Hematopoietic multipotent progenitor cell treated with erythropoietin and hydrocortisone succinate and interleukin-3 and kit ligand, for 17 days (in vitro differentiated cells): Measurements from ENCODE around the gene KISS1R.
"Not testable (repeated sequence)": the region's sequence is repeated elsewhere in the genome, so short reads cannot be mapped to it uniquely, and the experiment has no call there.

Source experiments
- DNase-seq: peaks from one replicate; pipeline ENCODE4 v3.0.0-alpha.2; 2015; ENCODE audit warnings: low spot score

The KISS1R gene

GRCh38 chr19:881385-882071 lies 35.6 kb upstream of the KISS1R start:
- no peak for DNase-seq

- DNase-seq: no peak
These were observed 34.1 kb upstream of the KISS1R start for GRCh38 chr19:882871-883497.

GRCh38 chr19:883661-884211 lies 33.4 kb upstream of the KISS1R start:
- DNase-seq: peak; percentile 39

GRCh38 chr19:884420-885211 lies 32.5 kb upstream of the KISS1R start:
- no peak for DNase-seq

- DNase-seq: no peak
These were observed 31.5 kb upstream of the KISS1R start for GRCh38 chr19:885536-886224.

- no peak for DNase-seq
These were observed 30.1 kb upstream of the KISS1R start for GRCh38 chr19:887072-887471.

- DNase-seq: no peak
These were observed 29.5 kb upstream of the KISS1R start for GRCh38 chr19:887599-887998.

- peak; percentile 60 for DNase-seq
These were observed 28.4 kb upstream of the KISS1R start for GRCh38 chr19:888581-889385.

GRCh38 chr19:889662-890295 lies 27.4 kb upstream of the KISS1R start:
- no peak for DNase-seq

- DNase-seq: no peak
These were observed 26.3 kb upstream of the KISS1R start for GRCh38 chr19:890831-891230.

- not testable (repeated sequence) for DNase-seq
These were observed 25.5 kb upstream of the KISS1R start for GRCh38 chr19:891421-892200.

- DNase-seq: no peak
These were observed 24.8 kb upstream of the KISS1R start for GRCh38 chr19:892243-892893.

GRCh38 chr19:892894-893689 lies 24.0 kb upstream of the KISS1R start, which contains the start of the genes MED16 and RNU6-9:
MED16 (minus strand) TSS chr19:893187; CDS start chr19:891131, 2,056 bp downstream.
RNU6-9 (plus strand) TSS chr19:893484.
- peak; percentile 96 for DNase-seq

GRCh38 chr19:896434-896833 lies 20.7 kb upstream of the KISS1R start:
- no peak for DNase-seq

- DNase-seq: no peak
These were observed 20.1 kb upstream of the KISS1R start for GRCh38 chr19:896999-897398.

GRCh38 chr19:897442-898039 lies 19.6 kb upstream of the KISS1R start:
- no peak for DNase-seq

- DNase-seq: no peak
These were observed 18.5 kb upstream of the KISS1R start for GRCh38 chr19:898663-899062.
